ENCODE data around the gene SYNE3.

The SYNE3 gene

DNA sequence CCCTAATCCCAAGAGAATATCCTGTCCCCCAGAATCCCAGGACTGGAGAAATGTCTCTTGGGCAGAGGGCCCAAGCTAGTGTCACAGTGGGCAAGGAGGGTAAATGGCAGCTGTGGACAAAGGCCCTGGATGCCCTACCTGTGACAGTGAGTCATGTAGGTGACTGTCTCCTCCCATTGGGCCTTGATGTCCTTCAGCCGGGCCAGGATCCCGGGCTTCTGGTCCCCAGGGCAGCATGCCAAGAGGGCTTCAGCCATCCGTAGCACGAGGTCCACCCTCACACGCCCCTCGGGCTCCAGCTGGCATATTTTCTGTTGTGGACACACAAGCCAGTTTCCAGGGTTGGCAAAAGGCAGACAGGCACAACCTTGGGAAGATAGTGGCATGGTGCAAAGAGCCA lies 48.8 kb downstream of the SYNE3 start:
- TF ChIP-seq, protein P1, sequence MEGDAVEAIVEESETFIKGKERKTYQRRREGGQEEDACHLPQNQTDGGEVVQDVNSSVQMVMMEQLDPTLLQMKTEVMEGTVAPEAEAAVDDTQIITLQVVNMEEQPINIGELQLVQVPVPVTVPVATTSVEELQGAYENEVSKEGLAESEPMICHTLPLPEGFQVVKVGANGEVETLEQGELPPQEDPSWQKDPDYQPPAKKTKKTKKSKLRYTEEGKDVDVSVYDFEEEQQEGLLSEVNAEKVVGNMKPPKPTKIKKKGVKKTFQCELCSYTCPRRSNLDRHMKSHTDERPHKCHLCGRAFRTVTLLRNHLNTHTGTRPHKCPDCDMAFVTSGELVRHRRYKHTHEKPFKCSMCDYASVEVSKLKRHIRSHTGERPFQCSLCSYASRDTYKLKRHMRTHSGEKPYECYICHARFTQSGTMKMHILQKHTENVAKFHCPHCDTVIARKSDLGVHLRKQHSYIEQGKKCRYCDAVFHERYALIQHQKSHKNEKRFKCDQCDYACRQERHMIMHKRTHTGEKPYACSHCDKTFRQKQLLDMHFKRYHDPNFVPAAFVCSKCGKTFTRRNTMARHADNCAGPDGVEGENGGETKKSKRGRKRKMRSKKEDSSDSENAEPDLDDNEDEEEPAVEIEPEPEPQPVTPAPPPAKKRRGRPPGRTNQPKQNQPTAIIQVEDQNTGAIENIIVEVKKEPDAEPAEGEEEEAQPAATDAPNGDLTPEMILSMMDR (IDR thresholded peaks at IDR 0.05; ENCODE audit: control insufficient read depth, extremely low read depth, insufficient read depth), result no peak

GRCh38 chr14:95467232-95467631 lies 49.2 kb downstream of the SYNE3 start:
- TF ChIP-seq, protein P1 (IDR thresholded peaks at IDR 0.05; ENCODE audit: control insufficient read depth, extremely low read depth, insufficient read depth), result no peak
- no peak for DNase-seq (ENCODE audit: low read depth)
- H3K4me3 ChIP-seq (ENCODE audit: low read depth, low read length), result no peak overlapping the region

More for the DNA sequence above, 48.8 kb downstream of the SYNE3 start:
- no peak overlapping the region for H3K4me3 ChIP-seq (ENCODE audit: low read depth, low read length)
- DNase-seq (ENCODE audit: low read depth), result no peak

Data from LNCaP clone FGC (cell line).